ENCODE measurements around the gene ERCC4. TPM values are rescaled to one million over a fixed set of nuclear protein-coding genes. Genes with fewer than 3 reads are reported as not detected.

The ERCC4 gene
- total and polyA plus RNA-seq, 2 of the 8 experiments (the other 6 are each of a cell fraction or from before 2014, with no cell fraction given) = 1.6 to 13.2 TPM

DNA sequence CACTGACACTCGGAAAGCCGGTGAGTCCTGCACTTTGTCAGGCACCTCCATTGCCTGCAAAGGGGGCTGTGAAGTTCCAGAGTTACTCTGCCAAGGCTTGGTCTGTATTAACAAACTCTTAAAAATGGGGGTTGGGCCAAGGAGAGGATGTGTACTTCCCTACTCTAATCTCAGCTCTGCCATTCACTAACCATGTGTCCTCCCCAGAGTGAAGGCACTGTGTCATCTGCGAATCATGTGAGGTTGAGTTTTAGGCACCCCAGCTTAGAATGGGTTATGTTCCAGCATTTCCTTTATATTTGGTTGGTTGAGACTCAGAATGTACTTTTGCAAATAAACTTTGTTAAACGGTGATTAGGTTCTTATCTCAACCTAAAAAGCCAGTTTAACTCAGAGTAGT is 24.9 kb downstream of the ERCC4 start:
- TF ChIP-seq SUZ12 (IDR thresholded peaks at IDR 0.05; ENCODE audit: low read length) (no peak), MAFK (IDR thresholded peaks at IDR 0.05; ENCODE audit: low read depth, low read length) (no peak), POLR2A (IDR thresholded peaks at IDR 0.05; ENCODE audit: control extremely low read depth in 1 of 2, low read depth in 2 of 2, low read length in 2 of 2) (no peak), CBX8 (IDR thresholded peaks at IDR 0.05; ENCODE audit: borderline replicate concordance, low read depth, low read length) (no peak), SP1 (IDR thresholded peaks at IDR 0.05; ENCODE audit: low read depth, low read length) (no peak), CHD1 (IDR thresholded peaks at IDR 0.05; ENCODE audit: low read depth, low read length) (no peak), BRCA1 (IDR thresholded peaks at IDR 0.05; ENCODE audit: low read depth, low read length) (no peak), SIN3A (conservative IDR thresholded peaks at IDR 0.05 in 1 of 2, IDR thresholded peaks at IDR 0.05 in 1 of 2; ENCODE audit: low read depth in 1 of 2, low read length in 2 of 2) (no peak), CREB1 (IDR thresholded peaks at IDR 0.05) (no peak), HDAC6 (IDR thresholded peaks at IDR 0.05; ENCODE audit: low read depth, low read length) (no peak), ASH2L (IDR thresholded peaks at IDR 0.05; ENCODE audit: low read length) (no peak), RBBP5 (IDR thresholded peaks at IDR 0.05; ENCODE audit: borderline replicate concordance, low read depth, low read length) (no peak)
- TF ChIP-seq, protein P1, sequence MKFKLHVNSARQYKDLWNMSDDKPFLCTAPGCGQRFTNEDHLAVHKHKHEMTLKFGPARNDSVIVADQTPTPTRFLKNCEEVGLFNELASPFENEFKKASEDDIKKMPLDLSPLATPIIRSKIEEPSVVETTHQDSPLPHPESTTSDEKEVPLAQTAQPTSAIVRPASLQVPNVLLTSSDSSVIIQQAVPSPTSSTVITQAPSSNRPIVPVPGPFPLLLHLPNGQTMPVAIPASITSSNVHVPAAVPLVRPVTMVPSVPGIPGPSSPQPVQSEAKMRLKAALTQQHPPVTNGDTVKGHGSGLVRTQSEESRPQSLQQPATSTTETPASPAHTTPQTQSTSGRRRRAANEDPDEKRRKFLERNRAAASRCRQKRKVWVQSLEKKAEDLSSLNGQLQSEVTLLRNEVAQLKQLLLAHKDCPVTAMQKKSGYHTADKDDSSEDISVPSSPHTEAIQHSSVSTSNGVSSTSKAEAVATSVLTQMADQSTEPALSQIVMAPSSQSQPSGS (IDR thresholded peaks at IDR 0.05; ENCODE audit: low read length) = no peak
- FAIRE-seq = no peak
- Histone ChIP-seq H4K20me1 (replicated peaks in 1 of 2; ENCODE audit: control insufficient read depth in 1 of 2, insufficient read depth in 2 of 2, low read length in 2 of 2) (no peaks in the 10 kb centered on the region), H3K4me1 (replicated peaks in 1 of 4; ENCODE audit: control insufficient read depth in 3 of 4, insufficient read depth in 4 of 4, low read length in 3 of 4) (no peaks in the 10 kb centered on the region), H2BK12ac (ENCODE audit: low read depth, low read length) (no peak overlapping the region), H3K23me2 (ENCODE audit: low read depth, low read length) (no peaks in the 10 kb centered on the region), H4K5ac (ENCODE audit: insufficient read length, low read depth, low read length) (no peak overlapping the region), H3K27ac (ENCODE audit: low read depth, low read length) (no peak overlapping the region), H4K8ac (ENCODE audit: extremely low read depth, insufficient read depth, low read length) (no peak overlapping the region; the same call in 1 of the 2 replicates), H3K36me3 (ENCODE audit: control insufficient read depth in 2 of 4, insufficient read depth in 4 of 4, low read length in 3 of 4) (peaks cover 6 to 28% (median 16%) of the 10 kb centered on the region in 4 experiments; a peak in 7 of 8 replicates), H3K79me2 (ENCODE audit: control insufficient read depth in 1 of 2, insufficient read depth in 2 of 2, low read length in 2 of 2) (no peaks in the 10 kb centered on the region), H4K91ac (replicated peaks; ENCODE audit: insufficient read length, low read length) (no peak overlapping the region), H3K23ac (ENCODE audit: insufficient read length) (no peak overlapping the region), H3K18ac (ENCODE audit: extremely low read depth, low read length) (no peak overlapping the region), H3K27me3 (replicated peaks in 1 of 4; ENCODE audit: control insufficient read depth in 3 of 4, extremely low read depth in 1 of 4, insufficient read depth in 3 of 4, low read length in 3 of 4) (no peaks in the 10 kb centered on the region), H2AFZ (ENCODE audit: low read length) (no peak overlapping the region), H3K4ac (replicated peaks; ENCODE audit: insufficient read length, low read depth, low read length) (no peak overlapping the region), H2BK20ac (ENCODE audit: low read length) (no peak overlapping the region), H2BK5ac (ENCODE audit: low read depth, low read length) (no peak overlapping the region), H3K4me3 (ENCODE audit: extremely low read depth in 1 of 4, insufficient read depth in 2 of 4, low read depth in 3 of 4, low read length in 4 of 4) (no peak overlapping the region), H3K79me1 (ENCODE audit: low read depth, low read length) (no peaks in the 10 kb centered on the region), H3K4me2 (ENCODE audit: insufficient read depth in 1 of 2, low read depth in 2 of 2, low read length in 2 of 2) (no peak overlapping the region), H3K9me3 (ENCODE audit: insufficient read depth in 2 of 2, low read depth in 1 of 2, low read length in 1 of 2) (no peaks in the 10 kb centered on the region), H3K14ac (ENCODE audit: insufficient read length) (no peak overlapping the region), H3K9ac (replicated peaks in 1 of 4; ENCODE audit: extremely low read depth in 1 of 4, low read depth in 3 of 4, low read length in 3 of 4) (no peak overlapping the region), H2BK15ac (ENCODE audit: low read length) (no peak overlapping the region), H2AK5ac (ENCODE audit: low read depth, low read length) (no peak overlapping the region), H3K56ac (replicated peaks; ENCODE audit: insufficient read length, low read depth, low read length) (no peak overlapping the region), H2BK120ac (replicated peaks; ENCODE audit: low read depth, low read length) (no peak overlapping the region)
- ChIA-PET POLR2A (ENCODE audit: partially characterized antibody) (no interaction called here), CTCF (ENCODE audit: partially characterized antibody) (interaction anchor here (1.5 kb wide), 1 partner anchor 10 kb away, joined by 4 read pairs; no protein-coding TSS in a partner anchor)
- no peak for DNase-seq (ENCODE audit: low read depth in 1 of 2, low spot score in 2 of 2)
- WGBS, 2 experiments (ENCODE audit: extremely low coverage in 1 of 2, insufficient coverage in 1 of 2, insufficient read length in 1 of 2, insufficient replicate concordance in 2 of 2, low coverage in 1 of 2, low lambda C conversion rate in 2 of 2, missing lambda C conversion rate in 1 of 2) = 87% methylated on average over 4 of the region's 4 CpGs; no CpG with 5 or more reads in 1 of the 2 experiments
